A673 (cell line): ENCODE measurements around the gene TPGS2.

Source experiments
- EZH2 ChIP-seq: fragments of 200-600 bp; sonication (generic); IDR thresholded peaks from 2 replicates; pipeline ENCODE4 v1.6.1; 2017; ENCODE audit warnings: borderline replicate concordance, low read depth, mild to moderate bottlenecking, mixed read lengths, antibody characterized with exemption, low read length; ENCODE audit not compliant: poor library complexity, severe bottlenecking
- TF ChIP-seq, protein P1 (sequence below): fragments of 300-800, 200-600 bp; sonication (generic); conservative IDR thresholded peaks from 2 replicates; pipeline ENCODE4 v1.5.1; 2017; ENCODE audit warnings: low read depth, mild to moderate bottlenecking, antibody characterized with exemption, low read length, moderate library complexity, mixed read lengths

DNA sequence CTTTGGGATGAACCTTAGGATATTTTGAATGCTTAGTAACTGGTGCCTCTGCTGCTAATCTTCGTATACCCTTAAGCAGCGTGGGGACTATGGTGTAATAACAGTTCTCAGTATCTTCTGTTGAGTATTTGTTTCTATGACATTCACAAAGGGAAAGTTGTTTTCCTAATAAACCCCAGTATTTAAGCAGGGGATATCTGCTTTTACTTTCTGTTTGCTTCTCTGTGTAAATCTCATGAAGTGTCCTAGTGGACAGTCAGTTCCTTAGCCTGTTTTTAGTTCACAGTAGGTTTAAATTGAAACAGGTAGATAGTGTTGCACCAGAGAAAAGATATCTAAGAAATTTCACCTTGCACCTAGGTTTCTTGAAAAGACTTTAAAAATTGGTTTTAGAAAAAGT lies 15.0 kb upstream of the TPGS2 start:
- TF ChIP-seq, protein P1, sequence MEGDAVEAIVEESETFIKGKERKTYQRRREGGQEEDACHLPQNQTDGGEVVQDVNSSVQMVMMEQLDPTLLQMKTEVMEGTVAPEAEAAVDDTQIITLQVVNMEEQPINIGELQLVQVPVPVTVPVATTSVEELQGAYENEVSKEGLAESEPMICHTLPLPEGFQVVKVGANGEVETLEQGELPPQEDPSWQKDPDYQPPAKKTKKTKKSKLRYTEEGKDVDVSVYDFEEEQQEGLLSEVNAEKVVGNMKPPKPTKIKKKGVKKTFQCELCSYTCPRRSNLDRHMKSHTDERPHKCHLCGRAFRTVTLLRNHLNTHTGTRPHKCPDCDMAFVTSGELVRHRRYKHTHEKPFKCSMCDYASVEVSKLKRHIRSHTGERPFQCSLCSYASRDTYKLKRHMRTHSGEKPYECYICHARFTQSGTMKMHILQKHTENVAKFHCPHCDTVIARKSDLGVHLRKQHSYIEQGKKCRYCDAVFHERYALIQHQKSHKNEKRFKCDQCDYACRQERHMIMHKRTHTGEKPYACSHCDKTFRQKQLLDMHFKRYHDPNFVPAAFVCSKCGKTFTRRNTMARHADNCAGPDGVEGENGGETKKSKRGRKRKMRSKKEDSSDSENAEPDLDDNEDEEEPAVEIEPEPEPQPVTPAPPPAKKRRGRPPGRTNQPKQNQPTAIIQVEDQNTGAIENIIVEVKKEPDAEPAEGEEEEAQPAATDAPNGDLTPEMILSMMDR = no peak
- TF ChIP-seq EZH2 = no peak
